HT-29 (cell line): Measurements from ENCODE around the gene CDK8. TPM values are rescaled to one million over a fixed set of nuclear protein-coding genes. Genes with fewer than 3 reads are reported as not detected.
"Not testable (repeated sequence)": the region's sequence is repeated elsewhere in the genome, so short reads cannot be mapped to it uniquely, and the experiment has no call there.

Experiments
- DNase-seq: peaks from one replicate; pipeline ENCODE4 v3.0.0-alpha.2; 2015; ENCODE audit warnings: low spot score
- total RNA-seq: library from RNA; depleted of rRNA; stranded (reverse); fragments of >200 nt; shearing (Covaris generic); gene quantifications from 2 replicates; pipeline ENCODE4 v1.2.3, GENCODE V29; 2014

Gene CDK8
- total RNA-seq, 1 experiment from 2014 or later: 23.7 TPM

DNA sequence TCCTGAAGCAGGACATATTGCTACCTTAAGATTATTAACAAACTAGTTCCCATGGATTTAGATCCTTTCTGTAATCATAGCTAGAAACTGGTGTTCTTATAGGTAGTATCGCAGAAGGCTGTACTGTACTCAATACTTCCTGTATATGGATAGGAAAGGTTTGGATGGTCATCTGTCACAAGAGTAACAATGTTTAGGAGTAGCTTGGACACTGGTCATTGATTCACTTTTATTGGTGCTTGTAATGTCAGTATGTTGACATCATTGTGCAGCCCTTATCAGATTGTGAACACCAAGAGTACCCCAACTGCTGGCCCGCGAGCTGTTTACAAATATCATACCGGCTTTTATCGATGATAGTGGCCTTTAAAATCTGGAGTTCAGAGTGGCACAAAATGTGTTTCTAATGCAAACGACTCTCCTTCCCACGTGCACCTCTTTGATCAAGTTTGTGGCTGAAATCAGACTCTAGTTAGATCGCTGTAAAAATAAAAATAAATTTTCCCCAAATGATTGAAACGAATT is 605 bp upstream of the CDK8 start:
- no peak for DNase-seq

DNA sequence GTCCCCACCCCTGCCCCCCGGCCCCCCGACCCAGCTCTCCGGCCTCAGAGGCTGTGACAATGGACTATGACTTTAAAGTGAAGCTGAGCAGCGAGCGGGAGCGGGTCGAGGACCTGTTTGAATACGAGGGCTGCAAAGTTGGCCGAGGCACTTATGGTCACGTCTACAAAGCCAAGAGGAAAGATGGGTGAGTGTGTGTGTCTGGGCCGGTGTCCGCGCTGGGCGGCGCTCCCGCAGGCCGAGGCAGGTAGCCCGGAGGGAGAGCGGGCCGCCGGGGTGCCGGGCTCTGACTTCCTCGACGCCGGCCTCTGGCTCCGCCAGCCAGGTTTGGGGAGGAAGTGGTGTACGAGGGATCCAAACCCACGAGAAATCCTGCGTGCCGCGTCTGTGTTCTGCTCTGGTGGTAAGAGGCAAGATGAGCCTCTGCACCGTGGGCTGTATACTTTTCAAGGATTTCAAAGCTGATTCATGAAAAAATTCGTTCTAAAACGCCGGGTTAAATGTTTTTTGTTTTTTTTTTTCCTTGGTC is 718 bp downstream of the CDK8 start:
- DNase-seq: peak; percentile 89

DNA sequence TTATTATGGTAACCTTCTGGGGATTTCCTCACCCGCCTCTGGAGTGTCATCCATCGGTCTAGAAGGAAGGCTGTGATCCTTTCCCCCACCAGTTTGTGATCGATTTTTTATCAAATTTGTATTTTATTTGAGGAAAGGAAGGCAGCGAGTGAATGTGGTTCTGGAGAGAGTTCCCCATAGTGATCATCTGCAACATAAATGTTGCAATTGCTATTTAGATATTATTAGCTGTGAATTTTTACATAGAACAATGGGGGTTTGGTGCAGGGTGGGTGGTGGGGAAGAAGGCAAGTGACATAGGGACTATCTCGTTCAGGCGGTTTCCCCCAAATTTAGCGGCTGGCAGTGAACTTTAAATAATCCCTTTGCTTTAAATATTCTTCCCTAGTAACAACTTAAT is 1.2 kb downstream of the CDK8 start:
- DNase-seq: no peak

DNA sequence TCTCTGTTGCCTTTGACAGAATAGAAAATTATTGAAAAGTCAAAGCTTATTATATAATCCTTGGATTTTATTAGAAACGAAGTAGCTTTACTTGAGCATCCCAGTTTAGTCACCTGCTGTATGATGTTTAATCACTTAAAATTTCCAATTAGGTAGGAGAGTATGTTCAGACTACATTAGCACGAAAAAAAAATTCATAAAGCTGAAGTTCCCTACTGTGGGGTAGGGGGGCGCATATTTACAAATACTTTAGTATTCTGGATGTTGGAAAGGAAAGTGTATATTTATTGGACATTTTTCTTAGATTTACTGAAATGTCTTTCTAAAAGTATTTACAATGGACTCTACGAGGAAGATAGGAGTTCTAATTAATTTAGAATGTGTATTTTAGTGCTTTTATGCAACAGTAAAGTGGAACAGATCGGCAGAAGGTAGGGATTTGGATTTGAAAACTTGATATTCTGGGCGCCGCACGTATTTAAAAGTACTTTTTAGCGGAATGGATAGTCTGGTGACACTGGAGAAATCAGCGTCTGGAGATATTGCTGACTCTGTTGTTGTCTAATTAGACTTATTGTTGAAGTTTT is 1.9 kb downstream of the CDK8 start:
- peak; percentile 60 for DNase-seq

DNA sequence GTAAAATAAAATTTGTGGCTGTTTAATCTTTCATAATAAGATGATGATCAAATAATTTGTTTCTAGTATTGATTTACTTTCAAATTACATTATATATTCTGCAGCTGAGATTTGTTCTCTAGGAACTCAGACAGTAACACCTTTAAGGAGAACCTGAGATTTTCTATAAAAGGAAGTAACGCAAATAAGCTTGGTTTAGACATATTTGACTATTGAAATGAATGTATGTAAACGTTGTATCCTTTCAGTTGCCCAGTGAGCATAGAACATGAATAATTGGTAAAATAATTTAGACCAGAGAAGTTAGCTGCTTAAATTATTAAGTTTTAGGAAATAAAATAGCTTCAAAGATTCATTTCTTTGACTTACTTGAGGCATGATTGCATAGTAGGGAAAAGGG is 3.1 kb downstream of the CDK8 start:
- no peak for DNase-seq

DNA sequence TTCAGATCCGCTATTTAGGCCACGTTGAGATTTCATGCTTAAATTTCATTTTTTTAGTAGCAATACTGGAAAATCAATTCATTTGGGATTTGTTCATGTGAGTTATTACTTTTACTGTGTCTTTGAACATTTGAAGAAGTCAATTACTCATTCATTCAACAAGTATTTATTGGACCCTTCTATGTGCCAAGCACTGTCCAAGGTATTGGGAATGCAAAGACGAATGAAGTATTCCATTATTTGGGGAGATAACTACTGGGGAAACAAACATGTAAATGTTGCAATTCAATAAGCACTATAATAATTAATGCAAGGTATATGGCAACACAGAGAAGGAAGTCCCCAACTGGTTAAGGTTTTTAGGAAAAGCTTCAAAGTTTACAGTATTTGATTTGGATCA is 5.7 kb downstream of the CDK8 start:
- DNase-seq: no peak

DNA sequence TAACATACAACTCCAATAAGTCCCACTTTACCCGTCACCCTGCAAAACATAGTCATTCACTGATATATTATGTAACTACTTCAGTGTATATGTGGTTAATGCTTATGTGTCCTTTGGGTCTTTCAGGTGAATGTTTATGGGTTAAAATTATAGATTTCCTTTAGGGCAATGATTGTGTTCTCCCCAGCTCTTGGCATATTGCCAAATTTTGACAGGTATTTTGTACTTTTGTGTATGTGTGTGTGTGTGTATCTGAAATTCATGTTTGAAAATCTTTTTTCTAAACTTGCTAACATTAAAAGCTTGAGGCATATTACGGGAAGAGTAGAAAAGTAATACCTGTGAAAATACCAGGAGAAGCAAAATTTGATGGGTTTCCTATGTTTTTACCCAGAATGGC is 8.2 kb downstream of the CDK8 start:
- DNase-seq: no peak

DNA sequence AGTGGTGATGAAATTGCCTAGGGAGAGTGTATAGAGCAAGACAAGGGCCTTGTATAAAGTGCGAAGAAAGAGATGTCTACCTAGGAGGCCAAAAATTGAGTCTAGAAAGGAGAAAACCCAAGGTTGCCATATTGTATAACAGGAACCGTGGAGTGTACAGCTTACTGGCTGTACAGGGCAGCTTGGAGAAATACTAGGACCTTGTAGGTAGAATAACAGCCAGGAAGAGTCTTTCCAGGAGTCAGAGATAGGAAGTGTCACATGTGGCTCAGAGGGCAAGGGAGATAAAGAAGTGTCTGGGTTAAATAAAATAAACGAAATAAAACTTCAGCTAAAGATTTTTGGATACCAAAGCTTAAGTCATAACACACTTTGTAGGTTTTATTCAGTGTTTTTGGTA is 12.4 kb downstream of the CDK8 start:
- no peak for DNase-seq

DNA sequence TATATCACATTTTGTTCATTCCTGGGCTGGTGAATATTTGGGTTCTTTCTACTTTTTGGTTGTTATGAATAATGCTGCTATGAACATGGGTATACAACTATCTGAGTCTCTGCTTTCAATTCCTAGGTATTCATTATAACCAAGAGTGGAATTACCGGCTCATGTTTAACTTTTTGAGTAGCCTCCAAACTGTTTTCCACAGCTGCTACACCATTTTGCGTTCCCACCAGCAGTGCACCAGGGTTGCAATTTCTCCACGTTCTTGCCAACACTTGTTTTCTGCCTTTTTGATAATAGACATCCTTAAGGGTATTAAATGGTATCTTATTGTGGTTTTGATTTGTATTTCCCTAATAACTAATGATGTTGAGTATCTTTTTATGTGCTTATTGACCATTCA is 16.8 kb downstream of the CDK8 start:
- no peak for DNase-seq

DNA sequence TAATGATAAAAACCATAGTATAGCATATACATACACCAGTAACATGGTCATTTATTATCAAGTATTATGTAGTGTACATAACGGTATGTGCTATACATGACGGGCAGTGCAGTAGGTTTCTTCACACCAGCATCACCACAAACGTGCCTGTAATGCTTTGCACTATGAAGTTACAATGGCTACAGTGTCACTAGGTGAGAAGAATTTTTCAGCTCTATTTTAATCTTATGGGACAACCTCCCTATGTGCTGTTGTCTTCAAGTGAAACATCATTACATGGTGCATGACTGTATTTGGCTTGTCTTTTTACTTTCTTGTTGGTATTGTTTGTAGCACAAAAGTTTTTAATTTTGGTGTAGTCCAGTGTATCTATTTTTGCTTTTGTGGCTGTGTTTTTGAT is 18.7 kb downstream of the CDK8 start:
- no peak for DNase-seq

DNA sequence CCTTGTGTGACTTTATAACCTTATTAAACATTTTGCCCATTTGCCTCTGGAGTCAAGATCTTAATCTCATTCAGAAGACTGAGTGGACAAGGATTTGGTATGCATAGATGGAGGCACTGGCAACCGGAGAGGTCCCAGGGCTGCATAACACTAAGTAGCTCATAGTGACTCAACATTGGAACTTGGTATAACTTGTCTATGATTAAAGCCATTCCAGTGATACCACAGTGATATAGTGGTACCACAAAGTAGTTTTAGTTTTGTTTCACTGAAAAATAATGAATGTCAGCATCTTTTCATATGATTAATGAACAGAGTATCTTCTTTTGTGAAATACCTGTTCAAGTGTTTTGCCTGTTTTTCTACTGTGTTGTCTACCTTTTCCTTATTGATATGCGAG is 26.4 kb downstream of the CDK8 start:
- DNase-seq: no peak

DNA sequence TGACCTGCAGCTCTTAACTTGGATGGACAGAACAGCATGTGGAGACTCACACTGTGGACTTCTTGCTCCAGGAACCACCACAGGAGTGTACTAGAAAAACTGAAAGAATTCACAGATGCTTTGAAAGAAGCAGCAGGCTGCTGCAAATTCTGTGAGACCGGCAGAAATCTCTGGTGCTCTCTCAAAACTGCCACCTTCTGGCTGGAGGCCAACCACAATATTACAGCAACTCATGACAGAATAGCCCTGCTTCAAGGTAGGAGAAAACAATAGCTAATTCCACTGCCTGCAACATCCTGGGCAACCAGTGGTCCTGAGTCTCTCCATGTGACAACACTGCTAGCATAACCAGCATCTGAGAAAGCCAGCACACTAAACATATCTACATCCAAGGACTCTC is 26.9 kb downstream of the CDK8 start:
- DNase-seq: peak; percentile 41

DNA sequence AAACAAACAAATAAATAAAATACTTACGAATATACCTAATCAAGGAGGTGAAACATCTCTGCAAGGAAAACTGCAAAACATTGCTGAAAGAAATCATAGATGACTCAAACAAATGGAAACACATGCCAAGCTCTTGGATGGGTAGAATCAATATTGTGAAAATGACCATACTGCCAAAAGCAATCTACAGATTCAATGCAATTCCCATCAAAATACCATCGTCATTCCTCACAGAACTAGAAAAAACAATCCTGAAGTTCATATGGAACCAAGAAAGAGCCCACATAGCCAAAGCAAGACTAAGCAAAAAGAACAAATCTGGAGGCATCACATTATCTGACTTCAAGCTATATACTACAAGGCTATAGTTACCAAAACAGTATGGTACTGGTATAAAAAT is 32.0 kb downstream of the CDK8 start:
- DNase-seq: not testable (repeated sequence)

DNA sequence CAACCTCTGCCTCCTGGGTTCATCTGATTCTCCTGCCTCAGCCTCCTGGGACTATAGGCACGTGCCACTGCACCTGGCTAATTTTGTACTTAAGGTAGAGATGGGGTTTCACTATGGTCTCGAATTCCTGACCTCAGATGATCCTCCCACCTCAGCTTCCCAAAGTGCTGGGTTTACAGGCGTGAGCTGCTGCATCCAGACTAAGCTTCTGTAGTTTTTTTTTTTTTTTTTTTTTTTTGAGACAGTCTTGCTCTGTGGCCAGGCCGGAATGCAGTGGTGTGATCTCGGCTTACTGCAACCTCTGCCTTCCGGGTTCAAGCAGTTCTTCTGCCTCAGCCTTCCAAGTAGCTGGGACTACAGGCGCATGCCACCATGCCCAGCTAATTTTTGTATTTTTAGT is 34.9 kb downstream of the CDK8 start:
- not testable (repeated sequence) for DNase-seq

DNA sequence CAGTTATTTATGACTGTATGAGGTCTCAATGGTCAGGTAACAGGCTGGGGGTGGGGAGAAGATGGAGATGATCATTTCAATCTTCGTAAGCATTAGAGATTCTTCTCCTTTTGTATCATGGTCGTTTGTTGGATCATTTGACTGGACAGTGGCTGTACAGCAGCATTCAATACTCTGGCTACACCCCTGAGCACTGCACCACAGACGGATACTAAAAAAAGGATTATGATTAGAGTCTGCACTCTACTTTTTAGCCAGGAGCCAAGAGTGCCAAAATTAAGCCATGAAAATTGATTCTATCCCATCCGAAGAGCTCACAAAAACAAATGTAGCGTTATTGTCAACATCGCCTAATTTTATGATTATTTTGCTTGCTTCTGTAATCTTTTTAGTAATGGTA is 41.9 kb downstream of the CDK8 start:
- DNase-seq: no peak

DNA sequence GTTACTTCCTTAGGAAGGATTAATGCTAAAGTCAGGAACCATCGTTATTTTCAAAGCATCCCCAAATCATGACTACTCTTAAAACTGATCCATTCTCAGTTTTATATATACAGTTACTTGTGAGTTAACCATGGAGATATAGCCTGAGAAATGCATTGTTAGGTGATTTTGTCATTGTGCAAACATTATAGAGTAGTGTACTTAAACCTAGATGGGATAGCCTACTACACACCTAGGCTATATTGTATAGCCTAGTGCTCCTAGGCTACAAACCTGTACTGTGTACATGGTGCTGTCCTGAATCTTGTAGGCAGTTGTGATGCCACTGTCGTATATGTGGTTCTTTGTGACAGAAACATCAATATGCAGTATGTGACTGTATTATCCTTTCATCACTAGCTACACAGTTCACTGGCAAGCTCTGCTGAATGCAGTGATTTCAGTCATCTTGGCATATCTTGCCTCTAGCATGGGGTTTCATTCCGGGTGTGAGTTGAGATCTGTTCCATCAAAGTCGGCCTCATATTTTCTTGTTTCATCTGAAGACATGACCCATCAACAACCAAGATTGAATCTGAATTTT is 45.3 kb downstream of the CDK8 start:
- no peak for DNase-seq

DNA sequence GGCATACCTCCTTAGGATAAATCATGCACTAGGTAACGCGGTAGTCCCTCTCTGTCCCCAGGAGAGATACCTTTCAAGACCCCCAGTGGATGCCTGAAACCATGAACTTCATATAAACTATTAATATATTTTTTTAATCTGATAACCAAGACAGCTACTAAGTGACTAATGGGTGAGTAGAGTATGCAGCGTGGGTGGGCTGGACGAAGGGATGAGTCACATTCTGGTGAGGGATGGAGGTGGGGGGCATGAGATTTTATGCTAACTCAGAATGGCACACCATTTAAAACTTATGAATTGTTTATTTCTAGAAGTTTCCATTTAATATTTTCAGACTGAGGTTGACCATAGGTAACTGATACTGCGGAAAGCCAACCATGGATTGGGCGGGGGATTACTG is 46.2 kb downstream of the CDK8 start:
- DNase-seq: no peak

DNA sequence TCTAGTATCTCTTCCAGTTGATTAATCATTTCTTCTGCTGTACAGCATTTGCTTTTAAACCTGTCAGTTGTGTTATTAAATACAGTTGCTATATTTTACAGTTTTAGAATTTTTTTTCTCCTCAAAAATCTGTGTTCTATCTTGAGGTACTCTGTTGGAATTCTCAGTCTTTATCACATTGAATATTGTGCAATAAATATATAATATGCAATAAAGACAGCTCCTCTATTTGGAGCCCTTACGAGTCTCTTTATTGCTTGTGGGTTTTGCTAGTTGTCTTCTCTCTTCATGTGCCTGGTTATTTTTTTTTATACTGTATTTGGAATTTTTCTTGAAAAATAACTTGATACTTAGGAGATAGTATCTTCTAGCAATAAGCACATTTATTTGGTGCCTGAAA is 51.7 kb downstream of the CDK8 start:
- no peak for DNase-seq

DNA sequence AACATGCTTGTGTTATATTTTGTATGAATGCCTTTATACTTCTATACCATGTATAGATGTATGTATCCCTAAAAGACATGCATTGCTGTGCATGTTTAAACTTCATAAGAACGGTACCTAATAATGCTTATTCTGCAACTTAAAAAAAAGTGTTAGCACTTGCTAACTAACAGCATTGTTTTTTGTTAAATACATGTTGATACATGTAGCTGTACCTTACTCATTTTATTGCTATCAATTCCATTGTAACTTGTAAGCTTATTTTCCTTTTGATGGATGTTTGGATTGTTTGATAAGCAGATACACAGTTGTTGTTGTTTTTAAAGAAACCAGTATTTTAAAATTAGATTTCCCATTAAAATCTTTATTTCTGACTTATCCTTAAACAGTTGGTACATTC is 53.8 kb downstream of the CDK8 start:
- DNase-seq: no peak

DNA sequence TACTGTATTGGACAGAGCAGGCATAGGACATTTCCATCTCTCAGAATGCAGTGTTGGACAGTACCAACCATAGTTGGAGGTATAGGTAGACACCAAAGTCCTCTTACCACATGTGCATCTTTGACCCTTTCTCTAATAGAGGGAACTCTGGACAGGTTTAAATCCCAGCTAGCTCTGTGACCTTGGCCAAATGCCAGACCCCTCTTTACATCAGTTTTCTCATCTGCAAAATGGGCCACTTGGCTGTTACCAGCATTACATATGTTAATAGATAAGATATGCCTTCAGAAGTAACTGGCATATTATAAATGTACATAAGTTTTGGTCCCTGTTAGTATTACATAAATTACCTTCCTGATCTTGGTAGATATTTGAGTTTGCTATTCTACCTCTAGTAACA is 54.3 kb downstream of the CDK8 start:
- DNase-seq: no peak

DNA sequence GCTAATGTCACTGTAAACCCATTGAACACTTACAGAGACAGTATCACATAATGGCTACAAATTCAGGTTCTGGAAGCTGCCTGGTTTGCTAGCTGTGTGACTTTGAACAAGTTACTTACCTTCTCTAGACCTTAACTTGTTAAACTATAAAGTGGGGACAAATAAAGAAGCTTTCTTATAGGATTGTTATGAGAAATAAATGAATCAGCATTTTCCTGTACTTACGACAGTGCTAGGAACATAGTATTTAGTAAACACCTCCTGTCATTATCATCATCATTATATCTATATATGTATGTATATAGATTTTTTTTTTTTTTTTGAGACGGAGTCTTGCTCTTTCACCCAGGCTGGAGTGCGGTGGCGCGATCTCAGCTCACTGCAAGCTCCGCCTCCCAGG is 54.9 kb downstream of the CDK8 start:
- no peak for DNase-seq

DNA sequence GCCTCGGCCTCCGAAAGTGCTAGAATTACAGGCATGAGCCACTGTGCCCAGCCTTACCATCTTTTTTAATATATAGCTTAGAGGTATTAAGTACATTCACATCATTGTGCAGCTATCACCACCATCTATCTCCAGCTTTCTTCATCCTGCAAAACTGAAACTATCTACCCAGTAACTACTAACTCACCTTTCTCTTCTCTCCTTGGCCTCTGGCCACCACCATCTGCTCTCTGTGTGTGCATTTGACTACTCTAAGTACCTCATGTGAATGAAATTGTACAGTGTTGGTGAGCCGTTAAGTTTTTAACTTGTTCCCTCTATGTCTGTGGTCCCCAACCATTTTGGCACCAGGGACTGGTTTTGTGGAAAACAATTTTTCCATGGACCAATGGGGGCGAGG is 56.1 kb downstream of the CDK8 start:
- DNase-seq: no peak

DNA sequence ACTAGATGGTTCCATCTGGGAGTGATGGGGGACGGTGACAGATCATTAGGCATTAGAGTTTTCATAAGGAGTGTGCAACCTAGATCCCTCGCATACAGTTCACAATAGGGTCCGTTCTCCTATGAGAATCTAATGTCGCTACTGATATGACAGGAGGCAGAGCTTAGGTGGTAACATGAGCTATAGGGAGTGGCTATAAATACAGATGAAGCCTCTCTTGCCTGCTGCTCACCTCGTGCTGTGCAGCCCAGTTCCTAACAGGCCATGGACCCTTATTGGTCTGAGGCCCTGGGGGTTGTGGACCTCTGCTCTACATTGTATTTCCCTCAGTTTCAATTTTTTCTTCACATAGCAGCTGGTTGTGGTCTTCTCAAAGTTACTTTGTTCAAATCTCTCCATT is 56.5 kb downstream of the CDK8 start:
- no peak for DNase-seq

DNA sequence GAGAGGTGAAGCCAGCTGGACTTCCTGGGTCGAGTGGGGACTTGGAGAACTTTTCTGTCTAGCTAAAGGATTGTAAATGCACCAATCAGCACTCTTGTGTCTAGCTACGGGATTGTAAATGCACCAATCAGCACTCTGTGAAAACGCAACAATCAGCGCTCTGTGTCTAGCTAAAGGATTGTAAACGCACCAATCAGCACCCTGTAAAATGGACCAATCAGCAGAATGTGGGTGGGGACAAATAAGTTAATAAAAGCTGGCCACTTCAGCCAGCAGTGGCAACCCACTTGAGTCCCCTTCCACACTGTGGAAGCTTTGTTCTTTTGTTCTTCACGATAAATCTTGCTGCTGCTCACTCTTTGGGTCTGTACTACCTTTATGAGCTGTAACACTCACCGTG is 58.1 kb downstream of the CDK8 start:
- not testable (repeated sequence) for DNase-seq
